Activated T-cell treated with anti-CD3 and anti-CD28 coated beads for 24 hours (primary cell): ENCODE data around the gene CDC42.

Source experiments
- DNase-seq: peaks from one replicate; pipeline ENCODE4 v3.0.0-alpha.2; 2020; ENCODE audit warnings: low read depth

The CDC42 gene

DNA sequence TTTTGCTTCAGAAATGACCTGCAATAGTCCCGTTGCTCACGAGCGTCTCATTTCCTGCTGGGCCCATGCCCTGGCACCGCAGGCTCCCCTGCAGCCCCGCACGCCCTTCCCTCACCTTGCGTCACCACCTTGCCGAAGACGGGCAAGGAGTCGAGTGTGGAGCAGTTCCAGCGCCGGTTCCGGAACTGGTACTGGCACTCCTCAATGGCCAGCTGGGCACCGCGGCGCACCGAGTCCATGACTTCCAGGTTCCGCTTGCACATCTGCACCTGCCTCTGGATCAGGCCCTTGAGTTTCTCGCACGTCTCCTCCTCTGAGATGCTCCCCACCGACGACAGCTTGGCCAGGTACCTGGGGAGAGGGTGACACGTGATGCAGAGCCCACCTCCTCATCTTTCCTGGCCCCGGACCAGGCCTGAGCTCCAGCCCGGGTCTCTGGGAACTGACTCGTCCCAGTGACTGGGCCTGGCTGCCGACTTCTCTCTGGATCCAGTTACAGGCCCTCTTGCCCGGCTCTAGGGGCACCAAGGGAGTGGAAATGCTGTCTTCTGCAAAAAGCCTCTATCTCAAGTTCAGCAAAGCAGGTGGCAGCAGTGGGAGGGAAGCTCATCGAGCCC, 77.1 kb downstream of the CDC42 start:
- DNase-seq, result no peak

- no peak for DNase-seq
Measured at GRCh38 chr1:22131062-22131461, 78.6 kb downstream of the CDC42 start.

DNA sequence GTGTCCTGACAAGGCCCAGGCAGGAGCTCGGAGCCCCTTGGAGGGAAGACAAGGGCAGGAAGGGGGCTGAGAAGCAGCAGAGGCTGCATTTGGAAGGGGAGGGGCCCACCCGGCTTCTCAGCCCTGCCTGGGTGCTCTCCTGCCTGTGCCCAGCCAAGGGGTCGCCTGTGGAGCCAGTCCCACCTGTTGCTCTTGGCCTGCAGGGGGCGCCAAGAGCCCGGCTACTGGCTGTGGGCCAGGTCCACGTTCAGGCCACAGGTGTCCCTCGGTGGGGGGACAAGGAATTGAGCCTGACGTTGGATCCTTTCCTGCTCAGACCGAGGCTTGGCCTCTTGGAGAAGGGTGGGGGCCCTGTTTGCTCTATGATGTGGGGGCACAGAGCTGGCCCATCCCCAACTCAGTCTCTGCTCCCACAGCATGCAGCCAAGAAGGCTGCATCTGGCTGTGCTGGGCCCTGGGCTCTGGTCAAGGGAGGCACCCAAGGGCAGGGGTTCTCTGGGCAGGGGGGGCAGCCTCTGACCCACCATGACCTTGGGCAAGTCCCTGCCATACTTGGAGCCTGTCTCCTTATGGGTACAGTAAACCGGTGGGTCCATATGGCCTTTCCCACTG, 79.5 kb downstream of the CDC42 start:
- peak; percentile 47 for DNase-seq

GRCh38 chr1:22132517-22133235, 80.2 kb downstream of the CDC42 start:
- no peak for DNase-seq

DNA sequence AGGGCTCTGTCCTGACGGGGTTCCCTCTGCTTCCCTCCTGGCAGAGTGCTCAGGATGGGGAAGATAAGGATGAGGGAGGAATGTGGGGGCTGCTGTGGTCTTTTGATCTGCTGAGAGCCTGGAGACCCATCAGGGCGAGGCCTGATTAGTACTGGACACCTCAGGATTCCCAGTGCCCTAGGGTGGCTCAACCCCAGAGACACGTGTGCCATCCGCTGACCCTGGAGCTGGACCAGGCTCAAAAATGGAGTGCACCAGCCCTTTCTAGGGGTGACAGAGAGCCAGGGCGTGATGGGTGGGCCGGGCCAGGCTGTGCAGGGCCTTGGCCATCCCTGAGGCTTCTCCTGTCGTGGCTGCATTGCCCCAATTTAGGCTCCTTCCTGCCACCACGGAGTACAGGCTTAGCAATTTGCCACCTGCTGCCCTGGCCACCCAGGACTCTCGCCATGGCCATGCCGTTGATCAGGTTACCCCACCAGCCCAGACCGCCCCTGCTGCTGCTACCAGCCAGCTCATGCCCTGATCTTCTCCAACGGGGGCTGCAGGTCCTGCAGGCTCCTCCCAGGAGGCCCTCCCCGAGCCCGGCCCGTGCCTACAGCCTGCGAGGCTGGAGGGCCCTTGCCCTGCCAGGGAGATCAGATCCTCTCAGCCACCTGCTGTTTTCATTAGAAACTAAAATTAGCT, 80.9 kb downstream of the CDC42 start:
- DNase-seq, result no peak

- DNase-seq, result no peak
Measured at GRCh38 chr1:22133931-22134324, 81.4 kb downstream of the CDC42 start.

- DNase-seq, result no peak
Measured at GRCh38 chr1:22137004-22137720, 84.7 kb downstream of the CDC42 start.

- DNase-seq, result no peak
Measured at GRCh38 chr1:22139066-22139594, 86.6 kb downstream of the CDC42 start.

GRCh38 chr1:22139817-22140216, 87.3 kb downstream of the CDC42 start:
- DNase-seq, result no peak
